ENCODE measurements around the gene COL4A6.
"Not testable (repeated sequence)": the region's sequence is repeated elsewhere in the genome, so short reads cannot be mapped to it uniquely, and the experiment has no call there.

The COL4A6 gene

DNA sequence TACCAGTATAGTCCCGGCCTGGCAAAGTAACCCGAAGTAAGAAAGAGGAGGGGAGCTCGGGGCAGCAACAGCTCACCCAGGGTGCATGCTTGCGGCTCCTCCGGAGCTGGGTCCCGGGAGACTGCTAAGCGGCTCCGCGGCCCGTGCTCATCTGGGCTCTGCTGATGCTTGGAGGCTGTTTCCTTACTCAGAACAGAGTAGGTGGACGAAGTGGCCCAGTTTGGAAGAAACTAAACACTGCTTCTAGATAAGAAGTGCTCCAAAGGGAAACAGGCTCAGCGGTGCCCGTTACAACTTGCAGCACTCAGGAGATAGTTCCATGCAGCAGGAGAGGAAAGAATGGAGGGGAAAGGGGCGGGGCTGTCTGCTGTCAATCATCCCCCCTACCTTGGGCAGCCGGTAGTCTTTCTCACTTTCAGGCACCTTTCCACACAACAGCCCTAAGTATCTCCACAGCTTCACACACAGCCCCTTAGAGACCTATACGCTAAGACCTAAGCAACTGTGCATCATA is at the start of gene COL4A6:
TSS of gene COL4A6 (minus strand) at position 313 of the 514 bp plus-strand sequence. CDS start at position 87, 226 bp downstream.
- DNase-seq = peak; percentile 0

DNA sequence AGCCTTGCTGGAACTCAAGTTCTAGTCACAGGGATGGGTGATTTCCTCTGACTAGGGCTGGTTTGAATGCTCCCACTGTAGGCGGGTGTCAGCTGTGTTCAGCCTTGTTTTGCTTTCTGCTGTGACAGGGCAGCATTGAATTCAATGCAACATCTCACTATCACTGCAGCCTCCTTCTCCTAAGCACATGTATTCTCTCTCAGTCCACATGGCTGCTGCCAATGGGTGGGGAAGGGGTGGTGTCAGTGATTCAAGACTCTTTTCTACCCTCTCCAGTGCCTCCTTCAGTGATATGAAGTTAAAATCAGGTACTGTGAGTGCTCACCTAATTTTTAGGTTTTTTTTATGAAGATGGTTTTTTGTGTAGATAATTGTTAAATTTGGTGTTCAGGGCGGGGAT is 47.7 kb upstream of the COL4A6 start:
- DNase-seq = no peak

DNA sequence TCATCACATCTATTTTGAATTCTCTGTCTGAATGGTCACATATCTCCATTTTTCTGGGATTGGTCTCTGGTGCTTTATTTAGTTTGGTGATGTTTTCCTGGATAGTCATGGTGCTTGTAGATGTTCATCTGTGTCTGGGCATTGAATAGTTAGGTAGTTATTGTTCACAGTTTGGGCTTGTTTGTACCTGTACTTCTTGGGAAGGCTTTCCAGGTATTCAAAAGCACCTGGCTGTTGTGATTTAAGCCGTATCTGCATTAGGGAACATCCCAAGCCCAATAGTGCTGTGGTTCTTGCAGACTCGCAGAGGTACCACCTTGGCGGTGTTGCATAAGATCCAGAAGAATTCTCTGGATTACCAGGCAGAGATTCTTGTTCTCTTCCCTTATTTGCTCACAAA is 46.0 kb upstream of the COL4A6 start:
- DNase-seq = no peak

DNA sequence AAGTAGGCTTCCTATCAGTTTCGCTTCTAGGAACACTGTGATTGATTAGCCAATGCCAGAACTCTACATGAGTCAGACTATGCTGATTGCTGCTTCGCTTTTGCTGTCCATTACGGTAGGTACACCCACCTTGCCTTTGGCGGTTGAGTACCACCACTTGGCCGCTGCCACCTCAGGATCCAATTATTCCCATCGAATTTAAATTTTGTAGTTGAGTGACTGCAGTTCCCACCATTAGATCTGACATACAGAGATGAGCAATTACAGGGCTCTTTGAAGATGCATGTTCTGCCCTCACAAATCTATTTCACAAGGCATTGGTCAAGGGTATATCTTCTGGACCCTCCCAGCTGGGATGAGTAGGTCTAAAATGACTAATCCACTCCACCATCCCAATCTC is 43.3 kb upstream of the COL4A6 start:
- not testable (repeated sequence) for DNase-seq

DNA sequence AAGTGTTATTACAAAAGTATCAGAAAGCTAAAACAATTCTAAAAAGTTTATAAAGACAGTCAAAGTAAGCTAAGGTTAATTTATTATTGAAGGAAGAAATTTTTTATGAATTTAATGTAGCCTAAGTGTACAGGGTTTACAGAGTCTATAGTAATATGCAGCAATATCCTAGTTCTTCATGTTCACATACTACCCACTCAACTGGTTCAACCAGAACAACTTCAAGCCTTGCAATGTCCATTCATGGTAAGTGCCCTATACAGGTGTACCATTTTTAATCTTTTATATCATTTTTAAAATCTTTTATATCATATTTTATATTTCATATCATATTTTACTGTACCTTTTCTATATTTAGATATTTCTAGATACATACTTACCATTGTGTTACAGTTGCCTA is 35.8 kb upstream of the COL4A6 start:
- DNase-seq = no peak

DNA sequence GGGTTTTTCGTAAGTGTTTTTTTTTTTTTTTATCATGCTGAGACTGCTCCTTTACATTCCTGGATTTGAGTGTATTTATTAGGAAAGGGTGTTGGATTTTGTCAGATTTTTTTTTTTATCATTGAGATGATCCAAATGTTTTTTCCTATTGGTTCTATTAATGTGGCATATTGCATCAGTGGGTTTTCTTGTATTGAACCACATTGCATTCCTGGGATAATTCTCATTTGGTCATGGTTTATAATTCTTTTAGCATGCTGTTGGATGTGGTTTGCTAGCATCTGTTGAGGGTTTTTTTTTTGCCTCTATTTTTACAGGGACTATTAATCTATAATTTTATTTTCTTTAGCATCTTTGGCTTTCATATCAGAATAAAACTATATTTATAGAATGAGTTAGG is 30.3 kb upstream of the COL4A6 start:
- no peak for DNase-seq

DNA sequence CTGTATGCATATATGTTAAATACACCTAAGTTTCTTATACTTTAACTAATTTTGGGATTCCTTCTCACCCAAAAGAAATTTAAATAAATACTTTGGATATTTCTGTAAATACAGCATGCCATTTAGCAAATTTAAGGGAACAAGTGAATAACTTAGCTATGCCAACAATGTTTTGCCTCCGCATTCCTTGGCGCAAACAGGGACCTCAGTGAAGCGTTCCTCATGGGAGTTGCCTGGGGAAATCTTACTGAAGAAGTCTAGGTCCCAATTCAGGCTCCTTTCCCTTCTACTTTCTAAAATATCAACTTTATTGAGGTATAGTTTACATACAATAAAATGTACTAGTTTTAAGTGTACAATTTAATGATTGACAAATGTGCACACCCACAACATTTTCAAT is 26.4 kb upstream of the COL4A6 start:
- no peak for DNase-seq

DNA sequence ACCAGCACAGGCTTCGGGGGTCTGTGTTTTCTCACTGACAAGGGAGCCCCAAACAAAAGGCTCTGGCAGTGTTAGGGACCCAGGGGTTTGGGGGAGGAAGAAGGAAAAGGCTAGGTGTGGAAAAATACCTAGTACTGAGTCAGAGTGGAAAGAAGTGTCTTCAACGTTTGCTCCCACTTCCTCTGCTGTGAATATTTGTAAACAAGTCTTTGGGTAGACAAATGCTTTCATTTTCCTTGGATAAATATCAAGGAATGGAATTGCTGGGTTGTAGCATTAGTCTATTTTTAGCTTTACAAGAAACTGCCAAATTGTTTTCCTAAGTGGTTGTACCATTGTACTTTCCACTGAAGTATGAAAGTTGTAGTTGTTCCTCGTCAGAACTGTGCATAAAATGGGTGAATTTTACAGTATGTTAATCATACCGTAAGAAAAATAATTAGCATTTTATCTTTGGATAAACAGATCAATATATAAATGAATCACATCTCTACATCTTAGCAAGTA is 18.8 kb upstream of the COL4A6 start:
- no peak for DNase-seq

DNA sequence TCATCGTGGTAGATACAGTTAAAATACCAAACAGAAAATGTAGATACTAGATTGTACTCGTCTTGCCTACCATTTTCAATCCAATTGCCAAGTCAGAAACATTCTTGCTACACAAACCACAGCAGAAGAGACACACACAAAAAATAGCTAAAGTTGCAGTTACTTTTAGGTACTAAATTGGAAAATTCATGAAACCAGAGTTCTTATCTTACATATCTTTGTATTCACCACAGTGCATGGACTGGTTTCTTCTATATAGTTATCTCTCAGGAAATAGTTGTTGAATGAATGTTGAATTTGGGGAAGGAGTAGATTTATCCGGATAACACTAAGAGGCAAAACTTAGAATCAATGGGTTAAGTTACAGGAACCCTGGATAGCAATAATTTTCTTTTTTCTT is 15.6 kb upstream of the COL4A6 start:
- DNase-seq = no peak

DNA sequence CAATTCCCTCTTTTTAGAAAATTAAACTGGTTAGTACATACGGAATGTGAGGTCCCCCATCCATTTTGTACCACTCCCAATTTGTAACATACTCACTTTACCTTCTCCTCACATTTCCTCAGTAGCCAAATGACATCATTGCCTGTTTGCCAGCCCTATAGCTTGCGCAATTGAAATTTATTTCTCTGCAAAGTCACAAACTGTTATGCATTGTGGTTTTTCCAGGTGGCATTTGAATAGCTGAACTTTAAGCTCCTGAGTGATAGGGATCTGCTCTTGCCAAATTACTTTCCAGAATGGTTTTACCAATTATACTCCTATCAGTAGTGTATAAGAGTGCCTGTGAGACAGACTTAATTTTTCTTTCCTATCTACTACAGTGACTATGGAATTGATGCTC is 9.1 kb upstream of the COL4A6 start:
- no peak for DNase-seq

DNA sequence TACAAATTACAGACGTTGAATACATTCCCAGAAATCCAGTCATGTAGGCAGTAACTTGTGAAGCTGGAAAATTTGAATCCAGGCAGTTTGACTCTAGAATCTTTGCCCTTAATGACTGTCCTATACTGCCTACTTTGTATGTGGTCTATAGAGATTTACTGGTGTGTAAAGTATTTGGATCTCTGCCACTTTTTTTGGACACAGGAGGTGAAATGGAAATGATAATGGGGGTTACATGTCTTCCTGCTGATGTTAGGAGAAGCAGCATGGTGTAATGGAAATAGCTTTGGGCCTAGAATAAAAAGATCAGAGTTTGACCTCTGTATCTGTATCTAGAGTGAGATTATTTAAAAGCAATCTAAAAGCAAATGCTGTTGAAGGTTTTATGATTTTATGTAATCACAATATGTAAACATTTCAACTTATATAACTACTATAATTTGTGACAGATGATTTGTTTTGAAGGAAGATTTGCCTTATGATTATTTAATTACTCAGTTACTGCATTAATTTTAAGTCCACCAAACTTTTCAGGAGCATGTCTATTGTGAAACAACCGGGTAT is 4.8 kb upstream of the COL4A6 start:
- no peak for DNase-seq

DNA sequence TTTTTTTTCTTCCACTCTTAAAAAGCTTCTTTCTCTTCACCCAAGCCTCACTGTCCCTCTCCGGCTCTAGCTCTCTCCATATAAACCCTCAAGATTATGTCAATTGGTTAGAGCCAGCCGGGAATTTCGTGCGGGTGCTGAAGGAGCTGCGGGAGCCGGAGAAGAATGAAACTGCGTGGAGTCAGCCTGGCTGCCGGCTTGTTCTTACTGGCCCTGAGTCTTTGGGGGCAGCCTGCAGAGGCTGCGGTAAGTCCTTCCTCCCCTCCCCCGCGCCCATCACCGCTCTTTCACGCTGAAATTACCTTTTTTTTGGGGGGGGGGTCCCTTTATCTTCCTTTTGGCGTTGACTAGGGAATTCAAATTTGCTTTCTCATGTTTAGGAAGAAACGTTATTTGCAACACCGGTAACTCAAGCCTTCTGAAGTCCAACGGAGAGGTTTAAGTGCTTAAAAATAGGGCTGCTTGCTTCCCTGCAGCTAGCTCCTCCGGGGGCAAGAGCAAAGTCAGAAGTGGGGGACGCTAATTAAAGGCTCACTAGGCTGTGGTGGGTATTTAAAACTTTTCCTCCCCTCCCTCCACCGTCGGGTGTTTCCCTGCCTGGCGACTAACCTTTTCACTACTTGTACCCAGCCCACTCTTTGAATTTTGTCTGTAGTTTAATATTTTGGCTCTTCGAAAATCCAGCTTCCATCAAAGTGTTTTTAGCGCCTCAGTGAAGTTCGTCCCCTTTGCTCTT is 1.9 kb upstream of the COL4A6 start:
- peak; percentile 43 for DNase-seq

DNA sequence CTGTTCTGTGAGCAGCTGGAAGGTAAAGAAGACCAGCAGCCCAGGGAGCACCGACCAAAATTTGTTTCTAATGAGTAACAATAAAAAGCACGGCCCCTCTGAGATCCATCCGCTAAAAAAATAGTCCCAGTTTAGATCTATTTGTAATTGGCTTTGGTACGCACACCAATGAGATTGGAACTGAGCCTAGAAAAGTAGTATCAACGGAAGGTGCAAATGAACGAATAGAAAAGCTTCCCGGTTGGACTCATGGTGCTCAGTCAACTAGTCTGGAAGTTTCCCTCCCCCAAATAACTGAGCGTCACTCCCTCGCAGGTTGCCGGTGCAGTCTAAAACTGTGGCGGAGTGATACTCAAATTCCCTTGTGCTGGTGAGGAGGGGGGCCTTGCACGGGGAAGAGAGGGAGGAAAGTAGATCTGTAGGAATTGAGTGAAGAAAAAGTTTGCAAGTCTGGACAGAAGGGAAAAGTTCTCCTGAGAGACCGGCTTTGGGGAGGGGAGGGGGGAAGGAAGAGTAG is 1.3 kb upstream of the COL4A6 start, which contains the start of gene COL4A5:
TSS of gene COL4A5 (plus strand) at position 413 of the 517 bp plus-strand sequence. CDS start 288 bp downstream, outside the sequence.
- DNase-seq = peak; percentile 63

DNA sequence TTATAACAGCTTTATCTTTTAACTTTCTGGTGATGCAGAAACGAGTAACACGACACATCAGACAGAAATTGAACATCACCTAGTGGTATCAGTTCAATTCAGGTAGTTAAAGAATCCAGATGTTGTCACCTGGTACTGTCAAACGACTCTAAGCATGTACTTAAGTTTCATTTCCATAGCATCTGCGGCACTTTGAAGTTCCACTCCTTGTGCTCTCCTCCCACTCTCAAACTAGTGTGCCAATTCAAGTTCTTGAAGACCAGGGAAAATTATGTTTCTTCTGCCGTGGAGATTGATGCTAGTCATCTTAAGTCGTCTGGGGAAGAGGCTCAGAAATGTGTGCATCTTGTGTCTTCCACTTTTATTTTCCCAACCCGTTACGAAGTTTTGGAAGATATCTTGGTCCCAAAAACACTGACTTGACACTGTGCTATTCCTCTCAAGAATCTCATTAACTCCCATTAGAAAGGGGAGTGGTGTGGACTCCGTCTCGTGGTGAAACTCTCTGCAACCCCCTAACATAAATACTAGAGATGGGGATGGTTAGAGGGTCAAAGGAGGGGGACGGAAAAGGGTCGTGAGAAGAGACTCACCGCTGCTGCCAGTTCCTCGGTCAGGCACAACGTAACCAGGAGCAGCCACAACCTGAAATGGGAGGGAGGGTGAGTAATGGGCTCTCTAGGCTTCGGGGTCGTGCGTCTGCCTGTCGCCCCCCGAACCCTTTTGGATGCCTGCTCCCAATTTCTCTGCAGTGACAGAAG is 693 bp downstream of the COL4A6 start:
- no peak for DNase-seq

DNA sequence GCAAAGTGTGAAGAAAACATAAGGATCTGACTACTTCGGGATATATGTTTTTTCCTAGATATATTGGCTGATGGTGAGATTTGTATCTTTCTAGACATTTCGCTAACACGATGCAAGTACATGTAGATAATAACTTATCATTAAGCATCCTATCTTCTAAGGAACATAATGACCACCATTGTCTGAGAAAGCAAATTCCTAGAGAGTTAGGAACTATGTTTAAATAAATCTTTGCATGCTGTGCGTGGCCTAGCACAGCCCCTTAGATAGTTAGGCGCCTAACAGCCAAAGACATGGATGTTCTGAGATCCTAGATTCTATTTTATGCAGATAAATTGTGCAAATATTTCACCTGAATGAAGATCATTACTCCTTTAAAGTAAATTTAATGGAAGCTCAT is 3.0 kb downstream of the COL4A6 start:
- no peak for DNase-seq

DNA sequence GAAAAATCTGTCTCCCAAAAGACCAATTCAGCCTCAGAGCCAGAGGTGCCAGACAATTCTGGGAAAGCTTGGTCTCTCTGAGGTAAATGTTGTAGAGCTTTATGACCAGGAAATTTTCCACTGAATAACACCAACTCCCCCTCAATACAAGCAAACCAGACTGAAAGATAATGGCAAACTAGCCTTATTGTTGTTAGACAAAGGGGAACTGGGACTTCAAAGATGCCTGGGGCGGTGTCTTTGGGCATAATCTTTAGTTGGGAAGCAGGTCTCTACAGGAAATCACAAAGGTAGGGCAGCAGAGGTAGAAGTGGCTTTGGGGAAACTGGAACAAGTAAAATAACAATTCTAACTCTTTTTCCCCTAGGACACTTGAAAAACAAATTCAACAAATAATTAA is 12.0 kb downstream of the COL4A6 start:
- DNase-seq = no peak

DNA sequence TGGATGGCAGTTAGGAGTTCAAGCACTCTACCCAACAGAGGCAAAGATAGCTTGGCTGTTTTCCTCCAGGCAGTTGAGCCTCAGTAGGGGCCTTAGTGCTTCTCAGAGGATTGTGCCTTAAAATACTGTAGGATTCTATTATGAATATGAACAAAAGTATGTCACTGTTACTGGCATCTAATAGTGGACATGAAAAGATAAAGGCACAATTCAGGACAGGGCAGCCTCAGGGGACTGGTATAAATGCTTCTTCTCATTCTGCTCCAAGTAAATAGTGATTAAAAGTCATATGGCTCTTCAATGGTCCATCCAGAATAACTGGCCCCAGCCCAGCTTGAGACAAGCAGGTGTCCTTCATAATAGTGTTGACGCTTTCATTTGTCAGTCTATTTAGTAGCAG is 17.7 kb downstream of the COL4A6 start:
- no peak for DNase-seq

DNA sequence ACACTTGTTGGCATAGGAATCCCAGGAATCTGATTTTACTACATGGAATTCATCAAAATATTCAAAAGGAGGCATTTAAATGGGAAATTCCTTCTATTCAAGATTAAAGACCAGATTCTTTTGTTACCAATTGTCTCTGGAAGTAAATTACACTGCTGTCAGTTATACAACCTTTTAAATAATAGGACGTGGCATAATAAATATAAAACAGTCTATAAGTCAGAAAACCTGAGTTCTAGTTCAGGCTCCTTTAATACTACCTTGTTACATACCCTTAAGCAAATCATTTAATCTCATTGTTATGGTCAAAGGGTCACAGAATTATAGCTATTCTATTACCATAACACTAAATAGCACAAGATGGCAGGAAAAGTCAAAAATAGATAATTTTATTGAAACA is 18.8 kb downstream of the COL4A6 start:
- DNase-seq = no peak

DNA sequence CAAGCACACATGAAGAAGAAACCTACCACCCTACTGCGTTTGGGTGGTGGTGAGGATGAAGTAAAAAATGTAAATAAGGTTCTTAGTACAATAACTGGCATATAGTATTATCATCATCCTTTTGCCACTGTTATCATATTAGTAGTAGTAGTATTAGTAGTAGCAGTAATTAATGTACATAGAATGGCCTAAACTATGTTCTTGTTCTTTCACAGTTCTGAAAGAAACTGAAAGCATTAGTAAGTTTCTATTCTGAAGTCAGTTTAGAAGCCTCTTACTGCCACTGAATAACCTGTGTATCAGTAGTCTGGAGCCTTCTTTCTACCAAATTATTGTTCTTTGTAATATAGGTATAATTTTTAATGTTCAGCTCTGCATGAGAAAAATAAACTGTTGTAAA is 21.0 kb downstream of the COL4A6 start:
- no peak for DNase-seq

DNA sequence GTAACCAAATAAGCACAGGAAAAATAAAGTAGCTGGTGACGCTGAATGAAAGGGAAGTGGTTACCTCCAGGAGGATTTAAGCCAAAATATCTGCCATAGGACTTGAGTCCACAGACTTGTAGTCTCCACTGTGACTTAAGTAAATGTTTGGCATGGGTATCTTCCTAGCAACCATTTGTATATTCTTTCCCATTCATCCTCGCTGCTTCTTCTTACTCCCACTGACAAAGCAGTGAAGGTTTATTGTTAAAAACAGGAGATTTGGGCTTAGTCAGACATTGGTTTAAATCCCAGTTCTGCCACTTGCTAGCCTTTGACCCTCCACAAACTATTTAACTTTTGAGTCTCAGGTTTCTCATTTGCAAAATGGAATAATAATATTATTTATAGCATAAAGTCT is 22.3 kb downstream of the COL4A6 start:
- DNase-seq = no peak

DNA sequence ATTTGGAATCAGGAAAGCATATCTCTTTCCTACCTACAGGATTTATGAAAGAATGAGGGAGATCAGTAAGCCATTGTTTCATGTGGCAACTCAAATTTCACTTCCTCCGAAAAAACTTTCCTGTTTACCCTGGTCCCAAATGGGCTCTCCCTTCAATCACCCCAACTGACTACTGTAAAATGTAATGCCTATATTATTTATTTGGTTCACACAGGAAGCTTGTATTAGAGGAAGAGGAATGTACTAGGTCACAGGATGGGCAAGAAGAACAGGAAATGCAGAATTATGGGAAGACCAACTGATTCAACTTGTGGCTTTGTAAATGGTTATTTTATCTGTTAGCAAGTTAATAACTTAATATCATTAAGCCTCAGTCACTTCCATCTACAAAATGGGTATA is 23.1 kb downstream of the COL4A6 start:
- DNase-seq = no peak

DNA sequence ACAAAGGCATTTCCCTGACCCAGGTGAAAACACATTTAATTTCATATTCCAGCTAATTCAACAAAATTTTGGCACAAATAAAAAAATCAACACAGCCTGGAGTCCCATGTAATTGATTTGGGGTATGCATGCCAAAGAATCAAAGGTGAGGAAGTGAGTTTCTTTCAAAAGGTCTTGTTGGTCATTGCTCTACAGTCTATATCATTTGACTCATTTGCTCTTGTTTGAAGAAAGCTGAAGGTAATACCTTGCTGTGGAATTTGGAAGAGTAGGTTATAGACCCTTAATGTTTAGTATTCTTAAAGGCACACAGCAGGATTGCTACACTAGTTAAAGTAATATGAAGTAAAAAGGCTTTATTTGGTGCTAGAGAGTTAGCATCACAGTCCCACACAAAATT is 25.4 kb downstream of the COL4A6 start:
- DNase-seq = no peak

DNA sequence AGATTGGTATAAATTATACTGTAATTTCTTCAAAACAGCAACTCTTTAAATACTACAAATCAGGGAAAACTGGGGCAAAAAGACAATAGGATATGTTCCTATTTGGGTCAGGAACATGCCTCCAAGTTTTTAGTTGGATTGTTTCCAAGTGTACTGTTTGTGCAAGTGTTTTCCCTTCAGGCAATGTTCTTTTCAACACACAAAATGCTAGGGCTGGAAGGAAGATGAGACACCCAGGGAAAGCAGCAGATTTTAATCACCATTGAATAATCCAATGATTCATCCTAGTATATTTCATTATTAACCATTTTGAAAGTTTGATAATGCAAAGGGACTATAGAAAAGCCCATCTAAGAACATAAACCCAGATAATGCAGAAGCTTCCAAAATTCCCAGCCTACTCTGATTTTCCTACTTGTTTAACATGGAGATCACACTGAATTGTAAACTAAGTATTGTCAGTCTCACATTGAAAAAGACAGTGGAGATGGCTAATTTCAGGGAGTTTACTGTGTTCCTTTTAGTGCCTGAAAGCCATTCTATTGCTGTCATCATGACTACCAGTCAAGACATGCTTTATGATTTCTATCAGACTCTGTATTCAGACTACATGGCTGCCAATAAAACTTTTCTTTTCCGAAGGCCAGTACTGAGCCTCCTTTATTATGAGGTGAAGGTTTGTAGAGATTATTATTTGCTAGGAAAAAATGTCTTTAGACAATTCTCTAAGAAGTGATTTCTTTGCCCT is 38.6 kb downstream of the COL4A6 start:
- DNase-seq = no peak
